ENCODE data around the gene COX6A1. TPM values are rescaled to one million over a fixed set of nuclear protein-coding genes. Genes with fewer than 3 reads are reported as not detected.
A peak's percentile ranks its signal among the peaks of the same experiment; 100 is the strongest.

Gene COX6A1
- total and polyA plus RNA-seq, 2 of the 13 experiments (the other 11 are each of a cell fraction or from before 2014, with no cell fraction given): 542 to 673 TPM

DNA sequence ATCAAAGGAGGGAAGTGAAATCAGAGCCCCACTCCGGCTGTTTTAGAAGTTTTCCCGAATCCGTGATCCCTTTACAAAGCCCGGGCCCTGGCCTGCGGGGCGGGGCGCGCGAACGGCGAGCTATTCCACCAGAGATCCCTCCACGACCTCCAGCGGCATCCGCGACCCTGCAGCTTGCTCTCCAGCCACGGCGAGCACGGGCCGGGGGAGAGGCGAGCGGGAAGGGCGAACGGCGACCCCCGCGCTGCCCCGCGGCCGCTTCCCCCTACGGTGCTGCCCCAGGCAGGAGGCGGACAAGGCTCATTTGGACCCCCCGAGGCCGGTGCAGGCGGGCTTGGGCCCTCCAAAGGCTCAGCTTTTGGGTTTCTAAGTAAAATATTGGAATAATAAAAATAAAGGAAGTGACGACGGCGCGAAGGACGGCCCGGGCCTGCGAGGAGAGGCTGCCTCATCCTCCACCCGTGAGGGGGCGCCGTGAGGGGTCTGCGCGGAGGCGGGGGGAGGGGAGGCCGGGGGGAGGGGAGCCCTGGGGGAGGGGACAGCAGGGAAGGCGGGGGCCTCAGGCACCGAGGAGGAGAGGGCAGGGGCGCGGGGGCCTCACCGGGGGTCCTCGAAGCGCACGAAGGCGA lies 31.0 kb downstream of the COX6A1 start (continued):
- TF ChIP-seq, protein P1, sequence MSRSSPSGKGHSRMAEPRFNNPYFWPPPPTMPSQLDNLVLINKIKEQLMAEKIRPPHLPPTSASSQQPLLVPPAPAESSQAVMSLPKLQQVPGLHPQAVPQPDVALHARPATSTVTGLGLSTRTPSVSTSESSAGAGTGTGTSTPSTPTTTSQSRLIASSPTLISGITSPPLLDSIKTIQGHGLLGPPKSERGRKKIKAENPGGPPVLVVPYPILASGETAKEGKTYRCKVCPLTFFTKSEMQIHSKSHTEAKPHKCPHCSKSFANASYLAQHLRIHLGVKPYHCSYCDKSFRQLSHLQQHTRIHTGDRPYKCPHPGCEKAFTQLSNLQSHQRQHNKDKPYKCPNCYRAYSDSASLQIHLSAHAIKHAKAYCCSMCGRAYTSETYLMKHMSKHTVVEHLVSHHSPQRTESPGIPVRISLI (CRISPR knock-in tag; IDR thresholded peaks at IDR 0.05; ENCODE audit: borderline replicate concordance): no peak
- TF ChIP-seq ZNF570 (CRISPR knock-in tag; IDR thresholded peaks at IDR 0.05; ENCODE audit: borderline replicate concordance): no peak
- peak; percentile 77; the same call in 1 of the 2 replicates for TF ChIP-seq EEA1 (CRISPR knock-in tag; IDR thresholded peaks at IDR 0.05; ENCODE audit: borderline replicate concordance)
- TF ChIP-seq SOX13 (IDR thresholded peaks at IDR 0.05): no peak
- TF ChIP-seq SOX13 (CRISPR knock-in tag; conservative IDR thresholded peaks at IDR 0.05 in 1 of 2, IDR thresholded peaks at IDR 0.05 in 1 of 2): no peak
- TF ChIP-seq ETV6 (CRISPR knock-in tag; conservative IDR thresholded peaks at IDR 0.05): no peak
- TF ChIP-seq MAF1 (CRISPR knock-in tag; IDR thresholded peaks at IDR 0.05; ENCODE audit: borderline replicate concordance): no peak
- TF ChIP-seq IKZF1 (IDR thresholded peaks at IDR 0.05): no peak
- no peak for TF ChIP-seq ZNF10 (CRISPR knock-in tag; IDR thresholded peaks at IDR 0.05; ENCODE audit: borderline replicate concordance, low read depth)
- TF ChIP-seq, protein P2, sequence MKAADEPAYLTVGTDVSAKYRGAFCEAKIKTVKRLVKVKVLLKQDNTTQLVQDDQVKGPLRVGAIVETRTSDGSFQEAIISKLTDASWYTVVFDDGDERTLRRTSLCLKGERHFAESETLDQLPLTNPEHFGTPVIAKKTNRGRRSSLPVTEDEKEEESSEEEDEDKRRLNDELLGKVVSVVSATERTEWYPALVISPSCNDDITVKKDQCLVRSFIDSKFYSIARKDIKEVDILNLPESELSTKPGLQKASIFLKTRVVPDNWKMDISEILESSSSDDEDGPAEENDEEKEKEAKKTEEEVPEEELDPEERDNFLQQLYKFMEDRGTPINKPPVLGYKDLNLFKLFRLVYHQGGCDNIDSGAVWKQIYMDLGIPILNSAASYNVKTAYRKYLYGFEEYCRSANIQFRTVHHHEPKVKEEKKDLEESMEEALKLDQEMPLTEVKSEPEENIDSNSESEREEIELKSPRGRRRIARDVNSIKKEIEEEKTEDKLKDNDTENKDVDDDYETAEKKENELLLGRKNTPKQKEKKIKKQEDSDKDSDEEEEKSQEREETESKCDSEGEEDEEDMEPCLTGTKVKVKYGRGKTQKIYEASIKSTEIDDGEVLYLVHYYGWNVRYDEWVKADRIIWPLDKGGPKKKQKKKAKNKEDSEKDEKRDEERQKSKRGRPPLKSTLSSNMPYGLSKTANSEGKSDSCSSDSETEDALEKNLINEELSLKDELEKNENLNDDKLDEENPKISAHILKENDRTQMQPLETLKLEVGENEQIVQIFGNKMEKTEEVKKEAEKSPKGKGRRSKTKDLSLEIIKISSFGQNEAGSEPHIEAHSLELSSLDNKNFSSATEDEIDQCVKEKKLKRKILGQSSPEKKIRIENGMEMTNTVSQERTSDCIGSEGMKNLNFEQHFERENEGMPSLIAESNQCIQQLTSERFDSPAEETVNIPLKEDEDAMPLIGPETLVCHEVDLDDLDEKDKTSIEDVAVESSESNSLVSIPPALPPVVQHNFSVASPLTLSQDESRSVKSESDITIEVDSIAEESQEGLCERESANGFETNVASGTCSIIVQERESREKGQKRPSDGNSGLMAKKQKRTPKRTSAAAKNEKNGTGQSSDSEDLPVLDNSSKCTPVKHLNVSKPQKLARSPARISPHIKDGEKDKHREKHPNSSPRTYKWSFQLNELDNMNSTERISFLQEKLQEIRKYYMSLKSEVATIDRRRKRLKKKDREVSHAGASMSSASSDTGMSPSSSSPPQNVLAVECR (CRISPR knock-in tag; IDR thresholded peaks at IDR 0.05; ENCODE audit: borderline replicate concordance): 0 out of 2 replicates have a peak, but pooled peaks have one; percentile 15
- no peak for TF ChIP-seq ZNF879 (CRISPR knock-in tag; IDR thresholded peaks at IDR 0.05)
- TF ChIP-seq CEBPB (IDR thresholded peaks at IDR 0.05; ENCODE audit: borderline replicate concordance, low read depth, low read length): no peak
- no peak for TF ChIP-seq ZNF333 (CRISPR knock-in tag; IDR thresholded peaks at IDR 0.05; ENCODE audit: borderline replicate concordance)
- TF ChIP-seq, protein P3, sequence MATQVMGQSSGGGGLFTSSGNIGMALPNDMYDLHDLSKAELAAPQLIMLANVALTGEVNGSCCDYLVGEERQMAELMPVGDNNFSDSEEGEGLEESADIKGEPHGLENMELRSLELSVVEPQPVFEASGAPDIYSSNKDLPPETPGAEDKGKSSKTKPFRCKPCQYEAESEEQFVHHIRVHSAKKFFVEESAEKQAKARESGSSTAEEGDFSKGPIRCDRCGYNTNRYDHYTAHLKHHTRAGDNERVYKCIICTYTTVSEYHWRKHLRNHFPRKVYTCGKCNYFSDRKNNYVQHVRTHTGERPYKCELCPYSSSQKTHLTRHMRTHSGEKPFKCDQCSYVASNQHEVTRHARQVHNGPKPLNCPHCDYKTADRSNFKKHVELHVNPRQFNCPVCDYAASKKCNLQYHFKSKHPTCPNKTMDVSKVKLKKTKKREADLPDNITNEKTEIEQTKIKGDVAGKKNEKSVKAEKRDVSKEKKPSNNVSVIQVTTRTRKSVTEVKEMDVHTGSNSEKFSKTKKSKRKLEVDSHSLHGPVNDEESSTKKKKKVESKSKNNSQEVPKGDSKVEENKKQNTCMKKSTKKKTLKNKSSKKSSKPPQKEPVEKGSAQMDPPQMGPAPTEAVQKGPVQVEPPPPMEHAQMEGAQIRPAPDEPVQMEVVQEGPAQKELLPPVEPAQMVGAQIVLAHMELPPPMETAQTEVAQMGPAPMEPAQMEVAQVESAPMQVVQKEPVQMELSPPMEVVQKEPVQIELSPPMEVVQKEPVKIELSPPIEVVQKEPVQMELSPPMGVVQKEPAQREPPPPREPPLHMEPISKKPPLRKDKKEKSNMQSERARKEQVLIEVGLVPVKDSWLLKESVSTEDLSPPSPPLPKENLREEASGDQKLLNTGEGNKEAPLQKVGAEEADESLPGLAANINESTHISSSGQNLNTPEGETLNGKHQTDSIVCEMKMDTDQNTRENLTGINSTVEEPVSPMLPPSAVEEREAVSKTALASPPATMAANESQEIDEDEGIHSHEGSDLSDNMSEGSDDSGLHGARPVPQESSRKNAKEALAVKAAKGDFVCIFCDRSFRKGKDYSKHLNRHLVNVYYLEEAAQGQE (IDR thresholded peaks at IDR 0.05; ENCODE audit: borderline replicate concordance in 1 of 2, low read depth in 1 of 2, low read length in 2 of 2): no peak
- TF ChIP-seq, protein P4, sequence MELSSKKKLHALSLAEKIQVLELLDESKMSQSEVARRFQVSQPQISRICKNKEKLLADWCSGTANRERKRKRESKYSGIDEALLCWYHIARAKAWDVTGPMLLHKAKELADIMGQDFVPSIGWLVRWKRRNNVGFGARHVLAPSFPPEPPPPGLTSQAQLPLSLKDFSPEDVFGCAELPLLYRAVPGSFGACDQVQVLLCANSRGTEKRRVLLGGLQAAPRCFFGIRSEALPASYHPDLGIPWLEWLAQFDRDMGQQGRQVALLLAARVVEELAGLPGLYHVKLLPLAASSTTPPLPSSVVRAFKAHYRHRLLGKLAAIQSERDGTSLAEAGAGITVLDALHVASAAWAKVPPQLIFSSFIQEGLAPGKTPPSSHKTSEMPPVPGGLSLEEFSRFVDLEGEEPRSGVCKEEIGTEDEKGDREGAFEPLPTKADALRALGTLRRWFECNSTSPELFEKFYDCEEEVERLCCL (CRISPR knock-in tag; IDR thresholded peaks at IDR 0.05; ENCODE audit: borderline replicate concordance): 0 out of 2 replicates have a peak, but pooled peaks have one; percentile 44
- TF ChIP-seq ZNF138 (CRISPR knock-in tag; IDR thresholded peaks at IDR 0.05; ENCODE audit: low read depth): no peak
- peak; percentile 25; the same call in 1 of the 2 replicates for TF ChIP-seq PHF8 (CRISPR knock-in tag; IDR thresholded peaks at IDR 0.05)
- TF ChIP-seq ZNF329 (CRISPR knock-in tag; IDR thresholded peaks at IDR 0.05; ENCODE audit: low read depth): no peak
- TF ChIP-seq REL (CRISPR knock-in tag; conservative IDR thresholded peaks at IDR 0.05): 0 out of 2 replicates have a peak, but pooled peaks have one; percentile 23

Measured in HepG2 (cell line).